Stimulated activated memory B cell treated with anti-CD40 and anti-IgM and Interleukin-4, amounts not matched to agents 10 μg/mL and 1 μg/mL and 100 μg/mL, for 72 hours (primary cell): ENCODE data around the gene ITGB6.

Source experiments
- ATAC-seq: fragments of 150-1000 bp; cut with Tn5 transposase; 2 replicates; pipeline ENCODE4 v1.10.0; 2021
- H3K27ac Mint-ChIP-seq: one replicate; pipeline ENCODE4 v1.8.0; 2022; ENCODE audit warnings: mild to moderate bottlenecking, mixed read lengths
- H3K27me3 Mint-ChIP-seq: one replicate; pipeline ENCODE4 v1.8.0; 2022; ENCODE audit warnings: mixed read lengths
- H3K36me3 Mint-ChIP-seq: one replicate; pipeline ENCODE4 v1.8.0; 2022; ENCODE audit warnings: mixed read lengths
- H3K4me1 Mint-ChIP-seq: one replicate; pipeline ENCODE4 v1.8.0; 2022; ENCODE audit warnings: mixed read lengths
- H3K4me3 Mint-ChIP-seq: one replicate; pipeline ENCODE4 v1.8.0; 2022; ENCODE audit warnings: mild to moderate bottlenecking, moderate library complexity, mixed read lengths
- H3K9me3 Mint-ChIP-seq: one replicate; pipeline ENCODE4 v1.8.0; 2022; ENCODE audit warnings: mixed read lengths

The ITGB6 gene

DNA sequence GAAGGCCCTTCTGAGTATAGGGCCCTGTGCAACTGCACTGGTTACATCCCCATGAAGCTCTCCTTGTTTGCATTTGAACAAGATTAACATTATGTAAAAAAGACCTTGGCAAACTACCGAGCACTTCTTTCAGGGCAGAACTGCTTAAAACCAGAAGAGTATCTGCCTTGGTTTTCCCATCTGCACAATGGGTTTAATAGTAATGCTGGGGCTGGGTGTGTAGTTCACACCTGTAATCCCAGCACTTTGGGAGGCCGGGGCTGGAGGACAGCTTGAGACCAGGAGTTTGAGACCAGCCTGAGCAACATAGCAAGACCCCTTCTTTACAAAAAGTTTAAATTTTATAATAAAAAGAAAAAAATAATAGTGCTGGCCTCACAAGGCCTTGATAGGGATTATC lies 146.1 kb downstream of the ITGB6 start:
- H3K4me1 Mint-ChIP-seq, result no peaks in the 10 kb centered on the region
- H3K27me3 Mint-ChIP-seq, result peaks cover 43% of the 10 kb centered on the region
- no peaks in the 10 kb centered on the region for H3K36me3 Mint-ChIP-seq
- H3K27ac Mint-ChIP-seq, result no peak overlapping the region
- no peaks in the 10 kb centered on the region for H3K9me3 Mint-ChIP-seq
- no peak for ATAC-seq
- H3K4me3 Mint-ChIP-seq, result no peak overlapping the region

DNA sequence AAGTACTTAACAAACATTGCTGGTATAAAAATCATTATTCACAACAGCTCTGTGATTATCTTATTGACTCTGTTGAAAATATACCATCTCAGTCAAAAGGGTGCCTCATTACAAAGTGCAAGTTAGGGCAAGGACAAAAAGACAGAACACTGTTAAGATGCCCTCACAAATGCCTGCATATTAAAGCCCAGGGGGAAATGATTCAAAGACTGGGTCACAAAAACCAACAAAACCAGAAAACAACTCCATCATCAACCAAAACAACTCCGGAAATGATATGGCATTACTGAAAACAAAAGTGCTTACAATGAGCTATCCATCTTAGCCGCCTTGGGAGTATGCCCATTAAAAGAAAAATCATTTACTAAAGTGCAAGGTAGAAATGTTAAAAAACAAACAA lies 147.5 kb downstream of the ITGB6 start:
- Mint-ChIP-seq H3K27ac (no peak overlapping the region), H3K36me3 (no peaks in the 10 kb centered on the region), H3K4me3 (no peak overlapping the region), H3K27me3 (peaks cover 29% of the 10 kb centered on the region), H3K9me3 (no peaks in the 10 kb centered on the region), H3K4me1 (no peaks in the 10 kb centered on the region)
- no peak for ATAC-seq

DNA sequence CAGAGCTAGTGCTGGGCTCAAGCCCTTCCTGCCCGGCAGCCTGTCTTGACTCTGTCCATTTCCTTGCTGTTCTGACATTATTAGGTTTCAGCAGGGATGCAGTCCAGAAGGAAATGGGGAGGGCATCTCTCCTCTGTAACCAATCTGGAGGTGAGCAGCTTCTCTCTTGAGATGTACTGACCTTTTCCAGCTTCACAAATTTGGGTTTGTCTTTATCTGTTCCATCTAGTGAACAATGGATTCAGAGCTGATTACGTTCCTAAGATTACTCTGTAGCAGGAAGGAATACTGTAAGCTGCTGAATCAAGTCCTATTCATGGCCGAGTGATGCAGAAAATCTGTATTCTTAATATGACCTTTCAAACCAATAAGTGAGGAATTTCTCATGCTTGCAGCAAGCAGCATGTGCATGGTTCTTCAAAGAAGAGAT lies 148.7 kb downstream of the ITGB6 start:
- Mint-ChIP-seq H3K9me3 (no peaks in the 10 kb centered on the region), H3K36me3 (no peaks in the 10 kb centered on the region), H3K4me1 (no peaks in the 10 kb centered on the region), H3K27me3 (peaks cover 18% of the 10 kb centered on the region), H3K27ac (no peak overlapping the region), H3K4me3 (no peak overlapping the region)
- ATAC-seq, result no peak

- Mint-ChIP-seq H3K27me3 (peaks cover 15% of the 10 kb centered on the region), H3K4me3 (no peak overlapping the region), H3K27ac (no peak overlapping the region), H3K36me3 (no peaks in the 10 kb centered on the region), H3K4me1 (no peaks in the 10 kb centered on the region), H3K9me3 (no peaks in the 10 kb centered on the region)
- ATAC-seq, result no peak
These were observed 149.9 kb downstream of the ITGB6 start for GRCh38 chr2:160050147-160050546.
